GM23248 (cell line): ENCODE results near the gene HELB. TPM values are rescaled to one million over a fixed set of nuclear protein-coding genes. Genes with fewer than 3 reads are reported as not detected.

Source experiments
- DNase-seq: peaks from one replicate; pipeline ENCODE4 v3.0.0-alpha.2; 2015
- H2AFZ ChIP-seq: fragments of 200-600 bp; sonication (generic); 2 replicates; pipeline ENCODE4 v1.6.1; 2016; ENCODE audit warnings: antibody characterized with exemption
- H3F3A ChIP-seq: fragments of 200-600 bp; sonication (generic); 2 replicates; pipeline ENCODE4 v1.6.1; 2016; ENCODE audit warnings: mild to moderate bottlenecking, antibody characterized with exemption, mixed run types; ENCODE audit not compliant: insufficient read depth
- H3K27ac ChIP-seq: fragments of 200-600 bp; sonication (generic); 2 replicates; pipeline ENCODE4 v1.5.1; 2016; ENCODE audit warnings: mild to moderate bottlenecking
- H3K27me3 ChIP-seq: fragments of 200-600 bp; sonication (generic); replicated peaks from 2 replicates; pipeline ENCODE4 v1.6.1; 2016; ENCODE audit warnings: mild to moderate bottlenecking; ENCODE audit not compliant: insufficient read depth
- H3K36me3 ChIP-seq: fragments of 200-600 bp; sonication (generic); 2 replicates; pipeline ENCODE4 v1.6.1; 2016; ENCODE audit warnings: low read depth, mild to moderate bottlenecking
- H3K4me1 ChIP-seq: fragments of 200-600 bp; sonication (generic); 2 replicates; pipeline ENCODE4 v1.6.1; 2016; ENCODE audit warnings: mild to moderate bottlenecking; ENCODE audit not compliant: insufficient read depth
- H3K4me2 ChIP-seq: fragments of 200-600 bp; sonication (generic); one replicate; pipeline ENCODE4 v1.6.1; 2016; ENCODE audit warnings: mild to moderate bottlenecking; ENCODE audit not compliant: unreplicated experiment
- H3K4me3 ChIP-seq: fragments of 200-600 bp; sonication (generic); 2 replicates; pipeline ENCODE4 v1.5.1; 2016; ENCODE audit warnings: mild to moderate bottlenecking
- H3K79me2 ChIP-seq: fragments of 200-600 bp; sonication (generic); 2 replicates; pipeline ENCODE4 v1.6.1; 2016; ENCODE audit warnings: mild to moderate bottlenecking; ENCODE audit not compliant: insufficient read depth
- H3K9ac ChIP-seq: fragments of 200-600 bp; sonication (generic); 2 replicates; pipeline ENCODE4 v1.6.1; 2016; ENCODE audit warnings: mild to moderate bottlenecking
- H3K9me2 ChIP-seq: fragments of 200-600 bp; sonication (generic); 2 replicates; pipeline ENCODE4 v1.6.1; 2016; ENCODE audit warnings: mixed run types, mild to moderate bottlenecking, moderate library complexity; ENCODE audit not compliant: insufficient read depth
- H3K9me3 ChIP-seq: fragments of 200-600 bp; sonication (generic); one replicate; pipeline ENCODE4 v1.6.1; 2017; ENCODE audit warnings: low read depth
- H4K20me1 ChIP-seq: fragments of 200-600 bp; sonication (generic); 2 replicates; pipeline ENCODE4 v1.6.0; 2016; ENCODE audit not compliant: insufficient read depth
- EZH2 ChIP-seq: fragments of 200-600 bp; sonication (generic); IDR thresholded peaks from 2 replicates; pipeline ENCODE4 v1.6.1; 2018; ENCODE audit warnings: antibody characterized with exemption, mild to moderate bottlenecking; ENCODE audit not compliant: insufficient read depth, poor library complexity, severe bottlenecking
- EZH2phosphoT487 ChIP-seq: fragments of 200-600 bp; sonication (generic); IDR thresholded peaks from 2 replicates; pipeline ENCODE4 v1.6.1; 2018; ENCODE audit warnings: antibody characterized with exemption, moderate library complexity, mild to moderate bottlenecking, low read depth; ENCODE audit not compliant: insufficient read depth
- WGBS, 2 experiments: methylation state at CpG; one replicate each; pipeline ENCODE4 v1.1.6; 2015 to 2017; ENCODE audit warnings: low lambda C conversion rate in 2 of 2, low coverage in 1 of 2; ENCODE audit errors: missing lambda C conversion rate in 2 of 2; 5-methylcytosine and 5-hydroxymethylcytosine counted together
- in situ Hi-C: fragments of 300-500 bp; cut with MboI; formaldehyde crosslinking; loops from 2 replicates; pipeline ENCODE4 v1.15.0; 2020
- polyA plus RNA-seq: library from polyadenylated mRNA; unstranded; fragments of >200 nt; fragmentation: Nextera tagmentation; extraction: Ambion mirVana; gene quantifications from 2 replicates; pipeline ENCODE4 v1.2.1, GENCODE V29; 2016
- total RNA-seq: library from RNA; depleted of rRNA; stranded (reverse); fragments of >200 nt; shearing (Covaris generic); gene quantifications from 2 replicates; pipeline ENCODE4 v1.2.3, GENCODE V29; 2014

The HELB gene
- total and polyA plus RNA-seq, 2 experiments from 2014 or later, result 0.50 to 0.86 TPM

DNA sequence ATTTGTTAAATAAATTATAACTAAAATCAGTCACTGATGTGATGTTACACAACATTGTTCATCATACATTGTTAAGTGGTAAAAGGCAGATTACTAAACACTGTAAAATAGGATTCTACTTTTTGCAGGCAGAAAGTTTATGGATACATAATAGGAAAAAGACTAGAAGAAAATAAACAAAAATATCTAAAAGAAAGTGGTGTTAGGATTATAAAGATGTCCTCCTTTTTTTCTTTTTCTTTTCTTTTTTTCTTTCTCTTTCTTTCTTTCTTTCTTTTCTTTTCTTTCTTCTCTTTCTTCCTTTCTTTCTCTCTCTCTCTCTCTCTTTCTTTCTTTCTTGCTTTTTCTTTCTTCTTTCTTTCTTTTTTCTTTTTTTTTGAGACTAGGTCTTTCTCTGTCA, 39.6 kb upstream of the HELB start:
- H3K27me3 ChIP-seq, result no peaks in the 10 kb centered on the region
- H3F3A ChIP-seq, result no peaks in the 10 kb centered on the region
- no peak overlapping the region for H3K4me2 ChIP-seq
- no peaks in the 10 kb centered on the region for H3K9me3 ChIP-seq
- H3K4me3 ChIP-seq, result no peak overlapping the region
- no peak overlapping the region for H3K27ac ChIP-seq
- no peak for TF ChIP-seq EZH2
- TF ChIP-seq EZH2phosphoT487, result no peak
- no peaks in the 10 kb centered on the region for H3K79me2 ChIP-seq
- no peaks in the 10 kb centered on the region for H3K9me2 ChIP-seq
- in situ Hi-C loops, result no loop called here
- H4K20me1 ChIP-seq, result no peaks in the 10 kb centered on the region
- no peak overlapping the region for H3K9ac ChIP-seq
- H2AFZ ChIP-seq, result no peak overlapping the region
- no peak for DNase-seq
- H3K36me3 ChIP-seq, result no peaks in the 10 kb centered on the region
- H3K4me1 ChIP-seq, result no peaks in the 10 kb centered on the region

DNA sequence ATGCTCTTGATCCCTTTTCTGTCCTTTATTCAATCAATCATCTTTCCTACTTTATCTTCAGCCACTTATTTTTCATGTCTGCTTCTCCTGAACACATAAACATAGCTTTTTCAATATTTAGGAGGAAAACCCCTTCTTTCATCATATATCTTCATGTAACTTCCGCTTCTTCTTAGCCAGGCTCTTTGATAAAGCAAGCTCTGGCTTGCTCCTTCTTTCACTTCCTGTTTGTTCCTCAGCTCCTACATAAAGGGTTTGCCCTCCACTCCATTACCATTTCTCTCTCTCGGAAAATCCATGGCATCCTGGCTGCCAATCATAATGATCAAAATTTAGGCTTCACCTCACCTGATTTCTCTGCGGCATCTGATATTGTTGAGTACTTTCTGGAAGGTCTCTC, 33.7 kb upstream of the HELB start:
- Histone ChIP-seq H3K27ac (no peak overlapping the region), H2AFZ (no peak overlapping the region), H3K9me3 (no peaks in the 10 kb centered on the region), H3K36me3 (no peaks in the 10 kb centered on the region), H3F3A (no peaks in the 10 kb centered on the region), H3K79me2 (no peaks in the 10 kb centered on the region), H3K4me1 (no peaks in the 10 kb centered on the region), H3K9ac (no peak overlapping the region), H4K20me1 (no peaks in the 10 kb centered on the region), H3K4me3 (no peak overlapping the region), H3K9me2 (no peaks in the 10 kb centered on the region), H3K27me3 (no peaks in the 10 kb centered on the region), H3K4me2 (no peak overlapping the region)
- no peak for DNase-seq
- in situ Hi-C loops, result no loop called here
- WGBS, 2 experiments, result 73 to 78% methylated on average over 3 of the region's 3 CpGs
- TF ChIP-seq EZH2 (no peak), EZH2phosphoT487 (no peak)

DNA sequence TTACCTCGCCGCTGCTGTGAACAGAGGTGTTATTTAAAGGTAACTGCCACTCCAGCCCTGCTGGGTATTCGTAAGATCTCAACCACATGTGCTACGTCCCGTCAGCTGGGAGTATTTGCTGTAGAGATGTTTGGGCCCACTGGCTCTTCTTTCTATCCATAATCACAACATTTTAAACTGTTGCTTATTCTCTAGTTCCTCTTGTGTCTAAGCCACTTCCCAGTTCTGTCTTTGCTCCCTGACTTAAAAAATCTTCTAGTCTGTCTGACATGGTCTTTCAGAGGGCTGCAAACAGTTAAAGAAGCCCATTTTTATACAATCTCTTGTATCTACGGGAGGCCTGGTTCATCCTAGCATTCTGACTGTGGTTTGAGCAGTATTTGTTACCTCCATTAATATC, 33.2 kb upstream of the HELB start:
- H3K27me3 ChIP-seq, result no peaks in the 10 kb centered on the region
- no peaks in the 10 kb centered on the region for H3K36me3 ChIP-seq
- no peaks in the 10 kb centered on the region for H3K9me2 ChIP-seq
- H3K79me2 ChIP-seq, result no peaks in the 10 kb centered on the region
- no peak for TF ChIP-seq EZH2phosphoT487
- no peak for TF ChIP-seq EZH2
- in situ Hi-C loops, result no loop called here
- H3K9me3 ChIP-seq, result no peaks in the 10 kb centered on the region
- H3K27ac ChIP-seq, result no peak overlapping the region
- DNase-seq, result no peak
- no peaks in the 10 kb centered on the region for H3F3A ChIP-seq
- H2AFZ ChIP-seq, result no peak overlapping the region
- H3K9ac ChIP-seq, result no peak overlapping the region
- H3K4me3 ChIP-seq, result no peak overlapping the region
- no peaks in the 10 kb centered on the region for H4K20me1 ChIP-seq
- no peaks in the 10 kb centered on the region for H3K4me1 ChIP-seq
- 67 to 71% methylated on average over 6 of the region's 6 CpGs for WGBS, 2 experiments
- no peak overlapping the region for H3K4me2 ChIP-seq

DNA sequence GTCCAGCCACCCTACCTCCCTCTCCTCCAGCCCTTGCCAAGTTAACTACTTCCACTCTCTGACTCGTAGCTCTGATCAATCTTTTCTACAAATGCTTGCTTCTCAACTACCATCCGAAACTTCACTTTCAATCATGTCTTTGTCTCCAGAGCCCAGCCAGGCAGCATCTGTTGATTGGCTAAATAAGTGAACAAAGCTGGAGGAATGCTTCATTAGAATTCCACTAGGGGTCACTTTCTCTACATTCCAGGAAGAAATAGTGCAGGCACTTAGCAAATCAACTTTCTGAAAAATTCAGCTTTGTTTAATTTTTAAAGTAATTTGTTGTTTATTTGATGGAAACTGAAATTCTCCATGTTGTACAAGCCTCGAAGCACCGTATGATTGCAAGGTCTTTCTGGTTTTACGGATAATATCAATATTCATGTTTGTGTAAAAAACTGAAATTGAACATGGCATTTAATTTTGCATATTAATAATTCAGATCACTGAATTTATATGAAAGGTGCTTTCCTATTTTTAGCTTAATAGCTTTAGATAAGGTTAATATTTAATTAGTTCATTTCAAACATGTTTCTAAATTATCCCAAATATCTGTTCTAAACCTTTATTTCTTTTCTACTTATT, 32.4 kb upstream of the HELB start:
- Histone ChIP-seq H3K9me2 (no peaks in the 10 kb centered on the region), H3K4me2 (no peak overlapping the region), H2AFZ (no peak overlapping the region), H3F3A (no peaks in the 10 kb centered on the region), H3K9ac (no peak overlapping the region), H3K79me2 (no peaks in the 10 kb centered on the region), H3K27ac (no peak overlapping the region), H3K4me3 (no peak overlapping the region), H3K9me3 (no peaks in the 10 kb centered on the region), H3K27me3 (no peaks in the 10 kb centered on the region), H3K36me3 (no peaks in the 10 kb centered on the region), H3K4me1 (no peaks in the 10 kb centered on the region), H4K20me1 (no peaks in the 10 kb centered on the region)
- WGBS, 2 experiments, result 28 to 34% methylated on average over 5 of the region's 5 CpGs
- DNase-seq, result peak; percentile 79
- TF ChIP-seq EZH2phosphoT487, result no peak
- in situ Hi-C loops, result loop anchor here (10.0 kb wide), 1 partner anchor 145 kb away; no protein-coding TSS in a partner anchor

DNA sequence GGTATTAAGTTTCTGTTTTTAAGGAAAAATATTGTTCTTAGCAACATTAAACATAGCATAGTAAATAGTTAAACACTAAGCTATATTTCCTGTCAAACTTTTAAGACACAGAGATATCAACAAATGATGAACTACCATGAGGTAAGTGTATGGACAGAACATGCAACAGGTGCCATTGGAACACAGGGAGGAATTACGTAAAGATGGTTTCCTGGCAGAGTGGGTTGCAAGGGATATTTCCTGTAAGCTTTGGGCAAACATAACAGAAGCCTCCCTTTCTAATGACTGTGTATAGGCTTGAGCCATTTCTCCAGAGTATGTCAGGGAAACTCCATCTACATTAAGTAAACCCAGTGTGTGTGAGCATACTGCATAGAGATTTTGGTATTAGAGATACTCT, 31.7 kb upstream of the HELB start:
- no peaks in the 10 kb centered on the region for H3K9me2 ChIP-seq
- no peaks in the 10 kb centered on the region for H3F3A ChIP-seq
- no peak overlapping the region for H2AFZ ChIP-seq
- no peaks in the 10 kb centered on the region for H4K20me1 ChIP-seq
- peaks cover 2% of the 10 kb centered on the region; the same call in 1 of the 2 replicates for H3K27me3 ChIP-seq
- H3K9ac ChIP-seq, result no peak overlapping the region
- WGBS, 2 experiments, result 36 to 46% methylated on average over 1 of the region's 1 CpG
- no peaks in the 10 kb centered on the region for H3K9me3 ChIP-seq
- in situ Hi-C loops, result loop anchor here (10.0 kb wide), 1 partner anchor 144 kb away; no protein-coding TSS in a partner anchor
- no peak for DNase-seq
- no peak overlapping the region for H3K4me3 ChIP-seq
- no peaks in the 10 kb centered on the region for H3K4me1 ChIP-seq
- TF ChIP-seq EZH2phosphoT487 (no peak), EZH2 (no peak)
- no peaks in the 10 kb centered on the region for H3K36me3 ChIP-seq
- H3K4me2 ChIP-seq, result no peak overlapping the region
- H3K27ac ChIP-seq, result no peak overlapping the region
- no peaks in the 10 kb centered on the region for H3K79me2 ChIP-seq
